LoVo (cell line): ENCODE measurements around the gene MUC5AC.
"Not testable (repeated sequence)": the region's sequence is repeated elsewhere in the genome, so short reads cannot be mapped to it uniquely, and the experiment has no call there.

ENCODE experiments used
- DNase-seq: peaks from one replicate; pipeline ENCODE4 v3.0.0-alpha.2; 2016; ENCODE audit warnings: low spot score

Gene MUC5AC

DNA sequence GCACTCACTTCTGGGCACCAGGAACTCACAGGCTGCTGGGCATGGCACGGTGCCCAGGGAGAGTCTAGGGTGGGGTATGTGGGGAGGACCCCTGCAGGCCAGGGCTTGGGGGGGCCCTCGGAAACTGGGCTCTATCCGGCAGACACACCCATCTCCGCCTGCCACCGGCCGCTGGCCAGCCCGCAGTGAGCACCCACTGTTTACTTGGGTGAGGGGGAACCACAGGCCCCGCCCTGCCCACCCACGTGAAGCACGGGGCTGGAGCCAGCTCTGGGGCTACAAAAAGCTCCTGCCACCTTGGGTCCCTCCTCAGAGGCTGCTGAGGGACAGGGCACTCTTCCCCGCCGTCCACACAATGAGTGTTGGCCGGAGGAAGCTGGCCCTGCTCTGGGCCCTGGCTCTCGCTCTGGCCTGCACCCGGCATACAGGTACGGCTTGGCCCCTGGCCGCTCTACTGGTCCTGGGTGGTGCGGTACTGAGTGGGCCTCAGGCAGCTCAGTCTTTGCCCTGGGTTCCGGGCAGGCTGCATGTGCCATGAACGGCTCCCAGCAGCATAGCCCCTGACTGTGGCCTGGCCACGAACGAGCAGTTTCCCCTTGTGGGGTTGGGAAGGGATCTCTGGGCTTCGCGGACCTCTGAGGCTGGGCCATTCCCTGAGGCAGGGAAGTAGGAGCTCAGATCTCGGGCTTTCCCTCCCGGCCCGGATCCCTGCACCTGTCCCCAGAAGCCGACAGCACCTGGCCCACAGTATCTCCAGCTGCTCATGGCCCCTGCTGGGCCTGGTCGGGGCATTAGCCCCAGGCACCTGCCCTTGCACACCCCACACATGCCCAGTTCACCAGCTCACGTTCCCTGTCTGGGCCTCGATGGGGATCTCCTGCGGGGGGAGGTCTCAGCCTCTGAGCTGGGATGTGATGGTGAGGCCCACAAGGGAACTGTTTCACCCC lies at the start of gene MUC5AC:
Gene MUC5AC, plus strand, starts transcription at position 309 of the 947 bp plus-strand sequence. Its CDS starts 47 bp downstream, at position 356.
- no peak for DNase-seq

DNA sequence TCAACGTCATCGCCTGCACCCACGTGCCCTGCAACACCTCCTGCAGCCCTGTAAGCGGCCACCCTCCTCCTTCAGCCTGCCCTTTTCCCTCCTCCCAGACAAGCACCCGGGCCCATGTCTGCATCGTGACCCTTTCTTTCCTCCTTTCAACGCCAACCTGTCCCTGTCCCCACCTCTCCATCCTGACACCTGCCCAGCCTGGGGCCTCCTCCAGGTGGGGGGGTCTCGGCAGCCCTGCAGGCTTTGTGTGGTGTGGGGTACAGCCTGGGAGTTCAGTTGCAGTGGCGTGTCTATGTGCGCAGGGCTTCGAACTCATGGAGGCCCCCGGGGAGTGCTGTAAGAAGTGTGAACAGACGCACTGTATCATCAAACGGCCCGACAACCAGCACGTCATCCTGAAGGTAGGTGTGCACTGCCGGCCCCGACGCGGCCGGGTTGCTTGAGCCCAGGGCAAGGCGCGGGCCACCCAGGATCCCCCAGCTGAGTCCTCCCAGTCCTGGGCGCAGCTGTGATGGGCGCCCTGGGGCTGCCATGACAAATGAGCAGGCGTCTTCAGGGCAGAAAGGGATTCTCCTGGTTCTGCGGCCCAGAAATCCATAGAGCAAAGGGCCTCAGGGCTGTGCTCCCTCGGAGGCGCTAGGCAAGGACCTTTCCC lies 49.4 kb upstream of the MUC5AC start:
- DNase-seq = no peak

DNA sequence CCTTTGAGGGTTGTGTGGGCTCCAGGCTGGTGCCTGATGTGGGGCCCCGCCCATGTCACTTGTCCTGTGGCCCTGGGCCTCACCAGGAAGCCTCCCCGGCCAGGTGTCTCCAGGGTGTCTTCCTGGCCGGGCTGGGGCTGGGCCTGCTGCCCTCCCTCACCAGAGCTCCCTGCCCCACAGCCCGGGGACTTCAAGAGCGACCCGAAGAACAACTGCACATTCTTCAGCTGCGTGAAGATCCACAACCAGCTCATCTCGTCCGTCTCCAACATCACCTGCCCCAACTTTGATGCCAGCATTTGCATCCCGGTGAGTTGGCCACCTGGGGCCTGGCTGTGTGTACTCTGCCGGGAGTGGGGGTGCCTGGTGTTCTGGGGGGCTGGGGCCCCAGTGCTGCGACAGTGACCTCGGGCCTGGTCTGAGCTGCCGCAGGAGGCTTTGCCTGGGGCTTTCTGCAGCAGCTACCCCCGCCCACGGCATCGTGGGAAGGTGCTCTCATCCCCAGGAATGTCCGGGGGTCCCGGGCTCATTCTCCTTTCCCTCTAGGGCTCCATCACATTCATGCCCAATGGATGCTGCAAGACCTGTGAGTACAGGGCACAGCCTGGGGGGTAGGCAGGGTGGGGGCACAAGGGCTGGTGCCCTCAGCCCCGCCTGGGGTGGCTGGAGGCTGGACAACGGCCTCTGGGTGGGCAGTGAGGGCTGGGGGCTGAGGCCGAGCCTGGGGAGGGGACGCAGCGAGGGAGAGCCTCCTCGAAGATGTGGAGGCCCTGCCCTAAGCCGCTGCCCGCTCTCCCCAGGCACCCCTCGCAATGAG lies 48.4 kb upstream of the MUC5AC start:
- DNase-seq = no peak

DNA sequence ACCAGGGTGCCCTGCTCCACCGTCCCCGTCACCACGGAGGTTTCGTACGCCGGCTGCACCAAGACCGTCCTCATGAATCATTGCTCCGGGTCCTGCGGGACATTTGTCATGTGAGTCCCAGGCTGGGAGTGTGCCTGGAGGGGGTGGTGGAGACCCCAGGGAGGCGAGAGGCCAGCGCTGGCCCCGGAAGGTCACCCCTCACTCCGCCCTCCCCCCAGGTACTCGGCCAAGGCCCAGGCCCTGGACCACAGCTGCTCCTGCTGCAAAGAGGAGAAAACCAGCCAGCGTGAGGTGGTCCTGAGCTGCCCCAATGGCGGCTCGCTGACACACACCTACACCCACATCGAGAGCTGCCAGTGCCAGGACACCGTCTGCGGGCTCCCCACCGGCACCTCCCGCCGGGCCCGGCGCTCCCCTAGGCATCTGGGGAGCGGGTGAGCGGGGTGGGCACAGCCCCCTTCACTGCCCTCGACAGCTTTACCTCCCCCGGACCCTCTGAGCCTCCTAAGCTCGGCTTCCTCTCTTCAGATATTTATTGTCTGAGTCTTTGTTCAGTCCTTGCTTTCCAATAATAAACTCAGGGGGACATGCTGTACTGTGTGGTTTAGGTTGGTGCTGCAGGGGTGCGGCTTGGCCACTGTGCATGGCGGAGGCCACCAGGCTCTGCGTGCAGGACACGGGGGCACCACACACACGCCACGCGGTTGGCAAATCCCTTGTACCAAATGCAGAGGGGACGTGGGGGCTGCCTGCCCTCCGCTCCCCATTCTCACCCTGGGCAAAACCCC lies 47.6 kb upstream of the MUC5AC start:
- DNase-seq = no peak

DNA sequence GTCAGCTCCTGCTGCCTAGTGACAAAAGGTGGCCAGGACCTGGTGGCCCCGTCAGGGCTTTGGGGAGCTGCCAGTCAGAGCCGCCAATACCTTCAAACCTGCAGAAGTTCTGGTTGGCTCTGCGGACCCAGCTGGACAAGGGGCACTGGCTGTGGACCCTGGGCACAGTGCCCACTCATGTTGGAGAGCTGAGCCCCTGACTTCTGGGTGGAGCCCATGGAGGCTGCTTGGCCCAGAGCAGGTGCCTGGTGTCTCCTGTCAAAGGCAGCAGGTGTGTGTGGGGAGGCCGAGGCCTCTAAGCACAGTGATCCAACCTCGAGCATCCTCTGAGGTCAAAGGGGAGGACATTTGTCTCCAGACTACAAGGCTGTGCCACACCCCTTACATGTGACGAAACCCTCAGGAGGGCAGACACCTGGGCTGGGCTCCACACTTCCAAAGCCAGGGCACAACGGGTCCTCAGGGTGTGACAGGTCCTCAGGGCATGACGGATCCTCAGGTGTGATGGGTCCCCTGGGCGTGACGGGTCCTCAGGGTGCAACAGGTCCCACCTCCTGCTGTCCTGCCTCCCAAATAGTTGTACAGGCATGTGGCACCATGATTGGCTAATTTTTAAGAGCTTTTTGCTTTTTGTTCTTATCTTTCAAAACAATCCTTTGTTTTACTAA lies 46.1 kb upstream of the MUC5AC start:
- no peak for DNase-seq

DNA sequence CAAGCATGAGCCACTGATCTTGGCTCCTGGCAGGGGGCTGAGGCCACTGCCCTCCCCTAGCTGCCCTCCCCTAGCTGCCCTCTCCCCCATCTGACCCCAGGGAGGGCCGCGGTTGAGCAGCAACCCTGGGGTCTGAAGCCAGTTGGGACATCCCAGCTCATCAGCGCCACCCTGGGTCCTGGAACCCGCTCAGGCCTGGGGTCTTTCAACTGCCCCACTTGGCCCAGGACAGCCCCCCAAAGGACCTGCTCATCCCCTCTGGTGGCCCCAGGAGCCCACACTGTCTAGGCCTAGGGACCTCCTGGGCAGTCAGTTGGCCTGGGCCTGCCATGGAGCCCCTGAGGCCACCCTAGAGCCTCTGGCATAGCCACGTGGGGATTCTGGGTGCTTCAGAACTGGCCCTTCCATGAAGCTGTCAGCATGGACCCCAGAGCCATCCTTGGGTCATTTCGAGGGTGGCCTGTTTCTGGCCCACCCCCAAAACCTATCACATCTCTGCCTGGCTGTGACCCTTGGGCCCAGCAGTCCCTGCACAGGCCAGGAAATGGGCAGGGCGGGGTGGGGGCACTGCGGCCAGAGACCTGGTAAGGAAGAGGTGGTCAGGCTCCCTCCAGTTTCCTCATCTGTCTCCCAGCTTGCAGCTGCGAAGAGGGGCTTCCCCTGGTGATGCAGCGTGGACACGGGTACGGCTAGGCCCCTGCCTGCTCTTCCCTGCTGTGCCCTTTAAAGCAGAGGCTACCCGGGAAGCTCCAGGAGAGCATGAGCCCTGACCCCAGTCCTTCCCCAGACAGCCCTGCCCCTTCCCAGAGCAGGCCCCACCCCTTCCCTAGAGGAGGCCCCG lies 45.2 kb upstream of the MUC5AC start:
- no peak for DNase-seq

DNA sequence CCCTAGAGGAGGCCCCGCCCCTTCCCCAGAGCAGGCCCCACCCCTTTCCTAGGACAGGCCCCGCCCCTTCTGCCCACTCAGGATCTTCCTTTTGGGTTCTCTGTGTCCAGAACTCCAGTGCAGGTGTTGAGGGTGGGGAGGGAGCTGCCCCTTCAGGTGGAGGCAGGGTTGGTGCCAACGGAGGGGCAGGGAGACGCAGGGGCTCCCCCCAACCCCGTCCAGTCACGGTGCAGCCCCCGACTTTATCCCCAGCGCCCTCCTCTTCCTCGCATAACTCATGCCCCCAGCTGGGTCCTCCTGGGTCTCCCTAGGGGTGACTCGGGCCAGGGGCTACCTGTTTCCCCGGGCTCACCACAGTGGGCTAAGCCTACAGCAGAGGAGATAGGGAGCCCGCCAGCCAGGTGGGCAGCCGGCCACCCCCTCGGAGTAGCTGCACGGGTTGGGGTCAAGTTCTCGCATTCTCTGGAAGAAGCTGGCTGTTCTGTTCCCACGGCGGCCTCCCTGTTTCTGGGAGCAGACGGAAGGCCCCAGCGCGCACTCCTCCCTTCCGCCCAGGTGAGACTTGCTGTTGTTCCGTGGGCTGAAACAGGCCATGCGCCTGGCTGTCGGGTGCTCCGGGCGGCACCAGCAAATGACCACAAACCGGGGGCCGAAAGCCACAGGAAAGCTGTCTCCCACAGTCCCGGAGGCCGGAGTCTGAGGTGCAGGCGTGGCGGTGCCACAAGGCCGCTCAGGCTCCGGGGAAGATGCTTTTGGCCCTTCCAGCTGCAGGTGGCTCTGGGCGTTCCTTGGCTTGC lies 44.1 kb upstream of the MUC5AC start:
- DNase-seq = no peak

- not testable (repeated sequence) for DNase-seq
Observed at GRCh38 chr11:1115292-1115691, 42.5 kb upstream of the MUC5AC start.

DNA sequence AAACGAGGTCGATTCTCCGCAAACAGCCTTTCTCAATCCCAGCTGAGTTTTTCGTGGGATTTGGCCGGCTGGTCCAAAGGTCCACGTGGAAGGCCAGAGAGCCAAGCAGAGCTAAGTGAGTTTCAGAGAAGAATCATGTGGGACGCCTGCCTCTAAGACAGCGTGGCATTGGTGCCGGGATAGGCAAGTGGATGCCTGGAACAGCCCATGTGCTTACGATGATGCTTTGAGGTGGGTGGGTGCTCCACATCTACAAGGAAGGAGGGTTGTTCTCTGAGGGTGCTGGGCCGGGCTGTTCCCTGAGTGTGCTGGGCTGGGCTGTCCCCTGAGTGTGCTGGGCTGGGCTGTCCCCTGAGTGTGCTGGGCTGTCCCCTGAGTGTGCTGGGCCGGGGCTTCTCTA lies 41.6 kb upstream of the MUC5AC start:
- no peak for DNase-seq

GRCh38 chr11:1116666-1117390 lies 40.9 kb upstream of the MUC5AC start:
- no peak for DNase-seq

- DNase-seq = no peak
Observed at GRCh38 chr11:1117992-1118391, 39.8 kb upstream of the MUC5AC start.

- no peak for DNase-seq
Observed at GRCh38 chr11:1118755-1119603, 38.8 kb upstream of the MUC5AC start.

DNA sequence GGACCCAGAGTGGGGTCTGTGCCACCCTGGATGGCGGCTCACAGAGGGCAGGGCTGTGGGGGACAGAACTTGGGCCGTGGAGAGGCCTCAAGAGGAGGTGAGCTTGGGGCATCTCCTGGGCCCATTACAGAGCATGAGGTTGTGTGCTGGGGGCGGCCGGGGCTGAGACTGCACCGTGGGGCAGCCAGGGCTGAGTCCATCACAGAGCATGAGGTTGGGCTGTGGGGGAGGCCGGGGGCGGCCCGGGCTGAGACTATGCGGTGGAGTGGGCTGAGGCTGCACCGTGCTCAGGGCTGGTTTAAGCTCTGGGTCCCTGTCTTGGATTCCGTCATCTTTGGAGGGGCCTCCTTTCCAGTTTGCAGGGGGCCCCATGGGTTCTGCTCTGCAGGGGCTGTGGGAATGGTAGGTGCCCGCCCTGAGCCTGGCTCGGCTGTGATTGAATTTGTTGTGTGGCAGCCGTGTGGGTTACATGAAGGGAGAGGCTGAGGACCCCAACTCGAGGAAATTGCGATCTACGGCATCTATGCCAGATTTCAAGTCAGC lies 38.1 kb upstream of the MUC5AC start:
- no peak for DNase-seq

- DNase-seq = no peak
Observed at GRCh38 chr11:1120532-1121330, 37.0 kb upstream of the MUC5AC start.

DNA sequence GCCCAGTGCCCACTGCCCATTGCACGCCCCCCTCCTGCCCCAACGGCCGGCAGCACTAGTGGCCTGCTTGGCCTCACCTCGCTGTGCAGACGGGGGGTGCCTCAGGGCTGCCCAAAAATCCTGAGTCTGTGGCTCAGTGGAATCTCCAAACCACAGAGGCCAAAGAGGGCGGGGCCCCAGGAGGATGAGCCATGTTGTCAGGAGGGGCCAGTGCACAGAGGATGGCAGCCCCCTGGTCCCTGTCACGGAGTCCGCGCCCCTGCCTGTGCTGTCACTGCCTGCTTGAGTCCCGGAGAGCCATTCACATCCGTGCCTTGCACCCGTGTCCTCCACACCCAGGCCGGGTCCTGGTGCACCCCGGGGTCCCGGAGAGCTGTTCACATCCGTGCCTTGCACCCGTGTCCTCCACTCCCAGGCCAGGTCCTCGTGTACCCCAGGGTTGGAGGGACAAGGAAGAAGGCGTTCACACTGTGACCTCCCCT lies 36.4 kb upstream of the MUC5AC start:
- no peak for DNase-seq
